Pancreas (tissue), 10 donors: ENCODE measurements around the gene TTC13. TPM values are rescaled to one million over a fixed set of nuclear protein-coding genes. Genes with fewer than 3 reads are reported as not detected.

Source experiments
- ATAC-seq, 4 donors: fragments of 200-7000 bp; cut with Tn5 transposase; one replicate each; pipeline versions ENCODE4 v1.8.0 to v1.9.1; 2020; ENCODE audit warnings: mild to moderate bottlenecking in 4 of 4, moderate library complexity in 4 of 4
- DNase-seq, 6 donors: peaks; one replicate each; pipeline ENCODE4 v3.0.0-alpha.2; 2020
- FAIRE-seq: peaks from 2 replicates; lab custom pipeline; 2012; peaks lifted over from hg19 to GRCh38; lab: Jason Lieb, UNC
- H3K27ac ChIP-seq, 4 donors: fragments of 200-600 bp; sonication (generic); 1 replicate in 3 of 4; 2 replicates in 1 of 4; pipeline versions ENCODE4 v1.5.0 to v1.8.0; 2020
- H3K27me3 ChIP-seq, 4 donors: fragments of 200-600 bp; one replicate each; pipeline ENCODE4 v1.8.0; 2021
- H3K36me3 ChIP-seq, 3 donors: fragments of 200-600 bp; sonication (generic) in 1 of 3; one replicate each; pipeline versions ENCODE4 v1.5.0 to v1.8.0; 2020 to 2021
- H3K4me1 ChIP-seq, 3 donors: fragments of 200-600 bp; one replicate each; pipeline ENCODE4 v1.8.0; 2021
- H3K4me3 ChIP-seq, 4 donors: fragments of 200-600 bp; sonication (generic) in 2 of 4; one replicate each; pipeline versions ENCODE4 v1.5.0 to v1.8.0; 2020 to 2021
- H3K9me3 ChIP-seq, 4 donors: fragments of 200-600 bp; one replicate each; pipeline ENCODE4 v1.8.0; 2021
- WGBS, 2 donors: extraction: QIAGEN DNeasy Blood & Tissue Kit; methylation state at CpG; one replicate each; pipeline ENCODE4 v1.1.7; 2013; 5-methylcytosine and 5-hydroxymethylcytosine counted together
- intact Hi-C, 3 donors: fragments of 100-400 bp; cut with DNase I; formaldehyde crosslinking; loops; one replicate each; pipeline versions ENCODE4 v1.11.1 to v1.14.2; 2022
- polyA plus RNA-seq, 2 donors: library from polyadenylated mRNA; stranded (reverse); fragments of 200-250 nt; gene quantifications; one replicate each; pipeline ENCODE4 v1.2.3, GENCODE V29; 2013
- total RNA-seq, 6 donors: library from RNA; stranded (reverse); fragmentation: NEBNext Ultra II Directional in 4 of 6; extraction: Animal tissue kit (Norgen Biotek cat#: 25700) in 4 of 6; gene quantifications; one replicate each; pipeline versions ENCODE4 v1.2.1 to v1.2.4, GENCODE V29; 2021 to 2023
- TF ChIP-seq, protein P1 (sequence below), 4 donors: fragments of 200-600 bp; sonication (generic) in 3 of 4; IDR thresholded peaks; one replicate each; pipeline versions ENCODE4 v1.5.0 to v1.8.0; 2021; ENCODE audit warnings: antibody characterized with exemption in 4 of 4
- donor health status: healthy with polysubstance abuse.
- donor health status: DM: no; HTN: no; CAD: no; lungs with moderate emphysema.
- donor health status: DM: no; HTN: no; CAD: no.
- donor health status: control.
- donor health status: control.
- donor health status: Bipolar disorder and iron deficiency.
- donor health status: DM: yes; HTN: yes; CAD: no.
- donor health status: DM: no; HTN: no; CAD: no.
- donor health status: DM: no; HTN: no; CAD: no.
- donor health status: DM: yes; HTN: yes; CAD: no.

Gene TTC13
- total and polyA plus RNA-seq, 8 donors: 5.3 to 17.0 (median 8.8) TPM

DNA sequence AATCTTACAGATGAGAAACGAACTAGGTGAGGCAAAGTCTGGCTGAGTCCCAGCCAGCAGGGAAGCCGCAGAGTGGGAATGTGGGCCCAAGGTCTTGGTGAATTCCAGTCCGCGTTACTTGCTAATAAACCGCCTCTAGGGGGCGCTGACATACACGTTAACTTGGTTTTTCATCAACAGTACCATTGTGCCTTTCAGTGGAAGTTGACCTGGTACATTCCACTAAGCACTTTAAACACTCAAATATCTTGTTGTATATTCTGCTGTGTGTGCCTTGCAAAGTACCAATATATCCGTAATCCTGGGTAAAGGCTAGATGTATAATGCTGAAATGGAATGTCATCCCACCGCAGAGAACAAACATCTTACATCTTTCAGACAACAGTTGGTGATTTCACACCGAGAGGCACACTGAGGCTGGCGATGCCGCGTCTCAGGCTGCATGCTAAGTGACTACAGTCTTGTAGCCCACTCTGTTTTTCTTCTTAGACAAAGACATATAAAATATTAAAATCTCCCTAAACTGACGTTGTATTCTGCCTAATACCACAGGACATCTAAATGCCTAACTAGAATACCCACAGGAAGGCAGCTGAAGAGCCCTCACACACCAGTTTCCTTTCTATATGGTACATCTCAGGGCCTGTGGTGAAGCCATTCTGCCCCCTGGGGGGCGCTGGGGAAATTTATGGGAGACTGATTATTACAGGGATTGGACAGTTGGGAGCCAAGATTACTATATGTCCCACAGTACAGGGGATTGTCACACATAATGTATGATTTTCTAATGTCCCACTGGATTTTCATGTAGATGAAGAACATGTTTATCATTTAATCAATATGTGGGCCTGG lies 61.2 kb downstream of the TTC13 start:
- H3K4me1 ChIP-seq: no peaks in the 10 kb centered on the region
- intact Hi-C loops: loop anchor here (5.0 to 10.0 kb wide), 4 partner anchors 120 to 297 kb away; no protein-coding TSS in a partner anchor
- 40 to 43% methylated on average over 15 of the region's 15 CpGs for WGBS, 2 donors
- FAIRE-seq (no peak), ATAC-seq (peak; percentile 91 to 98 (median 96)), DNase-seq (peak; percentile 71 to 85 (median 79))
- H3K36me3 ChIP-seq: peaks cover 0 to 12% (median 0%) of the 10 kb centered on the region in 3 donors
- no peaks in the 10 kb centered on the region for H3K27me3 ChIP-seq
- TF ChIP-seq, protein P1, sequence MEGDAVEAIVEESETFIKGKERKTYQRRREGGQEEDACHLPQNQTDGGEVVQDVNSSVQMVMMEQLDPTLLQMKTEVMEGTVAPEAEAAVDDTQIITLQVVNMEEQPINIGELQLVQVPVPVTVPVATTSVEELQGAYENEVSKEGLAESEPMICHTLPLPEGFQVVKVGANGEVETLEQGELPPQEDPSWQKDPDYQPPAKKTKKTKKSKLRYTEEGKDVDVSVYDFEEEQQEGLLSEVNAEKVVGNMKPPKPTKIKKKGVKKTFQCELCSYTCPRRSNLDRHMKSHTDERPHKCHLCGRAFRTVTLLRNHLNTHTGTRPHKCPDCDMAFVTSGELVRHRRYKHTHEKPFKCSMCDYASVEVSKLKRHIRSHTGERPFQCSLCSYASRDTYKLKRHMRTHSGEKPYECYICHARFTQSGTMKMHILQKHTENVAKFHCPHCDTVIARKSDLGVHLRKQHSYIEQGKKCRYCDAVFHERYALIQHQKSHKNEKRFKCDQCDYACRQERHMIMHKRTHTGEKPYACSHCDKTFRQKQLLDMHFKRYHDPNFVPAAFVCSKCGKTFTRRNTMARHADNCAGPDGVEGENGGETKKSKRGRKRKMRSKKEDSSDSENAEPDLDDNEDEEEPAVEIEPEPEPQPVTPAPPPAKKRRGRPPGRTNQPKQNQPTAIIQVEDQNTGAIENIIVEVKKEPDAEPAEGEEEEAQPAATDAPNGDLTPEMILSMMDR (IDR thresholded peaks at IDR 0.05): peak; percentile 71 to 82 (median 78)
- no peak overlapping the region for H3K4me3 ChIP-seq
- H3K27ac ChIP-seq: no peak overlapping the region
- H3K9me3 ChIP-seq: no peaks in the 10 kb centered on the region

DNA sequence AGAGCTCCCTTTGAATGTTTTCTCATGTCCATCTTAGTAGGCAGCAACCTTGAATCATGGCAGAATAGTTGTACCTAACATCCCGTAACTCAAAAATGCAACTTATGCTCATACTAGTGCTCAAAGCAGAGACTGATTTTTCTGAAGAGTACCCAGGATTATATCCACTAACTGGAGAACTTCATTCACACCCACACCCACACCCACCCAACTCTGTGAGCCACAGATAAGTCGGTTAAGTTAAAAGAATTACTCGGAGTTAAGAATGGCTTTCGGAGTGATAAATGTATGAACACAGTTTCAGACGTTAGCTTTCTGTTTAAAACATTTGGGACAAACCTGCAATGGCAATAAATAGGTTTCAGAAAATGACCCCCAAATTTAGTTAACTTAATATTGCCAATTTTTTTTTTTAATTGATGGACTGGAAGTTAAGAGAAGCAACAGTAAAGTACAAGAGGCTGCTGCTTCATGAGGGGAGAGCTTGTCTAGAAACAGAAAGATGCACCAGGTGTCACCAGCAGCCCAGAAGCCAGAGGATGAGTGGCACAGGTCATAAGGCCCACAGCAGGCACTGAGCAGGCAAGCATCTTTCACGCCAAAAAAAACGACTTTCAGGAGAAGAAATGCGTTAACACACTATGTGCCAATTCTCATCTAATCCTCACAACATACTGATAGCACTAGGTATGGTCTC lies 61.9 kb downstream of the TTC13 start:
- DNase-seq (no peak), FAIRE-seq (no peak), ATAC-seq (peak in 1 of 4 donors; percentile 15)
- no peak overlapping the region for H3K27ac ChIP-seq
- H3K4me1 ChIP-seq: no peaks in the 10 kb centered on the region
- TF ChIP-seq, protein P1 (IDR thresholded peaks at IDR 0.05): no peak
- H3K36me3 ChIP-seq: peaks cover 0 to 12% (median 0%) of the 10 kb centered on the region in 3 donors
- H3K27me3 ChIP-seq: no peaks in the 10 kb centered on the region
- intact Hi-C loops: loop anchor here (5.0 to 10.0 kb wide), 4 partner anchors 119 to 298 kb away; no protein-coding TSS in a partner anchor
- 81% methylated on average over 8 of the region's 8 CpGs for whole genome bisulfite sequencing, 2 donors
- no peaks in the 10 kb centered on the region for H3K9me3 ChIP-seq
- H3K4me3 ChIP-seq: no peak overlapping the region

DNA sequence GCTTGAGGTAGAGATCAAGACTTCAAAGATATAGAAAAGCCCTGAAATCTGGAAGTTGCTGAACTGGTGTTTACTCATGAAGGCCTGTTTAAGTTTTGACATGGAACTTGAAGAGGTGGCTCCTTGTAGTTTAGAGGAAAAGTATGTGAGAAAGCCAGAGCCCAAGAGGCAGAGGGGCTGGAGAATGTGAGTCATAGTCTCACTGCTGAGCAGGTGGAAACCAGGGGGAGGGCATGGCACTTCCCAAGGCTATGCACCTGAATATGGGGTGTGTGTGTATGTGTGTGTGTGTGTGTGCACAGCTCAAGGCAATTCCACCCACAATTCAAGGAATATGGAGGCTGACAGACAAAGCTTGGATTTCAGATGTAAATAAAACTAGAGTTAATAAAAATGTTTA lies 63.6 kb downstream of the TTC13 start:
- intact Hi-C loops: loop anchor here (5.0 to 10.0 kb wide), 4 partner anchors 118 to 300 kb away; no protein-coding TSS in a partner anchor
- no peaks in the 10 kb centered on the region for H3K9me3 ChIP-seq
- no peak overlapping the region for H3K4me3 ChIP-seq
- DNase-seq (no peak), ATAC-seq (peak in 1 of 4 donors; percentile 38), FAIRE-seq (no peak)
- no peak overlapping the region for H3K27ac ChIP-seq
- TF ChIP-seq, protein P1 (IDR thresholded peaks at IDR 0.05): no peak
- no peaks in the 10 kb centered on the region for H3K27me3 ChIP-seq
- no peaks in the 10 kb centered on the region for H3K4me1 ChIP-seq
- H3K36me3 ChIP-seq: peaks cover 0 to 7% (median 0%) of the 10 kb centered on the region in 3 donors

DNA sequence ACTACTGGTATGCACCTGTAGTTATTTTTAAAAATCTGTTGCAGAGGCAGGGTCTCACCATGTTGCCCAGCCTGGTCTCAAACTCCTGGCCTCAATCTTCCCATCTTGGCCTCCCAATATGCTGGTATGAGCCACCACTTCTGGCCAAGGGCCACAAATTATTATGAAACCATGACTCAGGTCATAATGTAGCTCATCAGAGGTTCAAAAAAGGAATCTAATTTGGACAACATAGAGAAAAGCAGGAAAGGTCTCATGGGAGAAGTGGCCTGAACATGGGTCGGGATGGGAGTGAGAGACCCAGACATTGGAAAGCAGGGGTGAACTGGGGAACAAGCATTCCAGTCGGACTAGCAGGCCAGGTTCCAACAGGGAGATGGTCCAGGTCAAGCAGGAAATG lies 65.2 kb downstream of the TTC13 start:
- FAIRE-seq: no peak
- TF ChIP-seq, protein P1 (IDR thresholded peaks at IDR 0.05): no peak
- intact Hi-C loops: loop anchor here (10.0 kb wide), 3 partner anchors 181 to 301 kb away; no protein-coding TSS in a partner anchor
- DNase-seq: no peak
- Histone ChIP-seq H3K36me3 (peaks cover 0 to 5% (median 0%) of the 10 kb centered on the region in 3 donors), H3K4me1 (no peaks in the 10 kb centered on the region), H3K27me3 (no peaks in the 10 kb centered on the region), H3K4me3 (no peak overlapping the region), H3K27ac (no peak overlapping the region), H3K9me3 (no peaks in the 10 kb centered on the region)
- no peak for ATAC-seq
- WGBS, 2 donors: 84 to 92% methylated on average over 2 of the region's 2 CpGs
